Measurements from ENCODE around the gene L1CAM.

L1CAM gene

GRCh38 chrX:153924149-153924861 lies 38.3 kb upstream of the L1CAM start:
- Histone ChIP-seq H3K4me3 (peak overlapping the region; percentile 22), H3K27ac (peak overlapping the region in 1 of 2 donors; percentile 91)
- DNase-seq (ENCODE audit: low spot score), result no peak
- TF ChIP-seq CTCF (IDR thresholded peaks at IDR 0.05), result no peak

- DNase-seq (ENCODE audit: low spot score), result no peak
- H3K4me3 ChIP-seq, result peak overlapping the region; percentile 32
Measured at GRCh38 chrX:153922932-153923857, 37.2 kb upstream of the L1CAM start.

GRCh38 chrX:153921511-153922446 lies 35.8 kb upstream of the L1CAM start:
- DNase-seq (ENCODE audit: low spot score), result no peak
- no peak overlapping the region for H3K27ac ChIP-seq
- peak overlapping the region; percentile 24 for H3K4me3 ChIP-seq
- no peak for TF ChIP-seq CTCF (IDR thresholded peaks at IDR 0.05)

More at GRCh38 chrX:153922932-153923857, 37.2 kb upstream of the L1CAM start:
- H3K27ac ChIP-seq, result no peak overlapping the region
- TF ChIP-seq CTCF (IDR thresholded peaks at IDR 0.05), result no peak

- DNase-seq (ENCODE audit: low spot score), result no peak
- no peak overlapping the region for H3K27ac ChIP-seq
- no peak for TF ChIP-seq CTCF (IDR thresholded peaks at IDR 0.05)
Measured at GRCh38 chrX:153921070-153921469, 35.1 kb upstream of the L1CAM start.

GRCh38 chrX:153920546-153920945 lies 34.6 kb upstream of the L1CAM start:
- TF ChIP-seq CTCF (IDR thresholded peaks at IDR 0.05), result no peak
- DNase-seq (ENCODE audit: low spot score), result no peak
- H3K4me3 ChIP-seq, result no peak overlapping the region
- no peak overlapping the region for H3K27ac ChIP-seq

More at GRCh38 chrX:153921070-153921469, 35.1 kb upstream of the L1CAM start:
- H3K4me3 ChIP-seq, result peak overlapping the region; percentile 24

- H3K4me3 ChIP-seq, result no peak overlapping the region
- DNase-seq (ENCODE audit: low spot score), result no peak
- H3K27ac ChIP-seq, result no peak overlapping the region
- no peak for TF ChIP-seq CTCF (IDR thresholded peaks at IDR 0.05)
Measured at GRCh38 chrX:153919281-153919680, 33.3 kb upstream of the L1CAM start.

Data from coronary artery (tissue), 2 donors.